SK-N-SH treated with all-trans-retinoic acid at 6 μM for 48 hours (cell line): Measurements from ENCODE around the gene LAPTM5.

Source experiments
- ATAC-seq: fragments of 200-7000 bp; cut with Tn5 transposase; 3 replicates; pipeline ENCODE4 v1.9.1; 2020; ENCODE audit warnings: mild to moderate bottlenecking, moderate library complexity
- ARNTL ChIP-seq: fragments of 450-650 bp; formaldehyde crosslinking; IDR thresholded peaks from 2 replicates; pipeline ENCODE4 v1.5.0; 2020; ENCODE audit warnings: low read depth, mild to moderate bottlenecking, moderate library complexity, borderline replicate concordance
- BACH2 ChIP-seq: fragments of 250-450 bp; sonication (Bioruptor Pico); IDR thresholded peaks from 2 replicates; pipeline ENCODE4 v1.9.0; 2021; ENCODE audit warnings: mild to moderate bottlenecking, borderline replicate concordance
- CSRNP3 ChIP-seq: fragments of 250-450 bp; sonication (Bioruptor Pico); IDR thresholded peaks from 2 replicates; pipeline ENCODE4 v1.5.1; 2021; ENCODE audit warnings: mild to moderate bottlenecking, moderate library complexity
- ESRRG ChIP-seq: fragments of 250-450 bp; sonication (Bioruptor Pico); IDR thresholded peaks from 2 replicates; pipeline ENCODE4 v1.6.1; 2021; ENCODE audit warnings: mild to moderate bottlenecking
- GLIS3 ChIP-seq: fragments of 250-450 bp; sonication (Bioruptor Pico); IDR thresholded peaks from 2 replicates; pipeline ENCODE4 v1.5.0; 2020; ENCODE audit warnings: mild to moderate bottlenecking, moderate library complexity
- ISL1 ChIP-seq: fragments of 250-450 bp; sonication (Bioruptor Pico); IDR thresholded peaks from 2 replicates; pipeline ENCODE4 v2.1.2; 2022; ENCODE audit warnings: mild to moderate bottlenecking, moderate library complexity
- OSR1 ChIP-seq: fragments of 250-450 bp; sonication (Bioruptor Pico); IDR thresholded peaks from 2 replicates; pipeline ENCODE4 v1.8.0; 2022; ENCODE audit warnings: moderate library complexity, mild to moderate bottlenecking, inconsistent platforms
- PPARA ChIP-seq: fragments of 250-450 bp; sonication (Bioruptor Pico); IDR thresholded peaks from 2 replicates; pipeline ENCODE4 v1.5.0; 2020; ENCODE audit warnings: mild to moderate bottlenecking, borderline replicate concordance
- RARB ChIP-seq: fragments of 250-450 bp; sonication (Bioruptor Pico); IDR thresholded peaks from 2 replicates; pipeline ENCODE4 v1.8.0; 2021; ENCODE audit warnings: mild to moderate bottlenecking, moderate library complexity
- SNAI2 ChIP-seq: fragments of 250-450 bp; sonication (Bioruptor Pico); IDR thresholded peaks from 2 replicates; pipeline ENCODE4 v1.5.0; 2020; ENCODE audit warnings: mild to moderate bottlenecking, moderate library complexity
- TCF4 ChIP-seq: fragments of 250-450 bp; sonication (Bioruptor Pico); IDR thresholded peaks from 2 replicates; pipeline ENCODE4 v1.8.0; 2021; ENCODE audit warnings: mild to moderate bottlenecking, moderate library complexity, borderline replicate concordance
- TOX ChIP-seq: fragments of 250-450 bp; sonication (Bioruptor Pico); IDR thresholded peaks from 2 replicates; pipeline ENCODE4 v1.8.0; 2021; ENCODE audit warnings: mild to moderate bottlenecking, moderate library complexity, borderline replicate concordance
- ZC3H10 ChIP-seq: fragments of 250-450 bp; sonication (Bioruptor Pico); IDR thresholded peaks from 2 replicates; pipeline ENCODE4 v1.5.1; 2021; ENCODE audit warnings: mild to moderate bottlenecking, moderate library complexity
- ZFP3 ChIP-seq: fragments of 250-450 bp; sonication (Bioruptor Pico); IDR thresholded peaks from 2 replicates; pipeline ENCODE4 v1.5.0; 2020; ENCODE audit warnings: mild to moderate bottlenecking, moderate library complexity
- ZFP30 ChIP-seq: fragments of 450-650 bp; formaldehyde crosslinking; IDR thresholded peaks from 2 replicates; pipeline ENCODE4 v1.5.0; 2022; ENCODE audit warnings: mild to moderate bottlenecking, moderate library complexity
- ZNF565 ChIP-seq: fragments of 450-650 bp; formaldehyde crosslinking; conservative IDR thresholded peaks from 2 replicates; pipeline ENCODE4 v1.5.0; 2020; ENCODE audit warnings: low read depth, mild to moderate bottlenecking, moderate library complexity
- ZNF70 ChIP-seq: fragments of 450-650 bp; formaldehyde crosslinking; IDR thresholded peaks from 2 replicates; pipeline ENCODE4 v1.5.0; 2020; ENCODE audit warnings: mild to moderate bottlenecking, moderate library complexity
- ZNF8 ChIP-seq: fragments of 450-650 bp; formaldehyde crosslinking; IDR thresholded peaks from 2 replicates; pipeline ENCODE4 v1.5.0; 2020; ENCODE audit warnings: mild to moderate bottlenecking, moderate library complexity
- TF ChIP-seq, protein P1 (sequence below): fragments of 250-450 bp; sonication (Bioruptor Pico); IDR thresholded peaks from 2 replicates; pipeline ENCODE4 v1.5.0; 2020; ENCODE audit warnings: mild to moderate bottlenecking, moderate library complexity
- TF ChIP-seq, protein P2 (sequence below): fragments of 250-450 bp; sonication (Bioruptor Pico); IDR thresholded peaks from 2 replicates; pipeline ENCODE4 v1.8.0; 2020; ENCODE audit warnings: mild to moderate bottlenecking, moderate library complexity, borderline replicate concordance

Gene LAPTM5

DNA sequence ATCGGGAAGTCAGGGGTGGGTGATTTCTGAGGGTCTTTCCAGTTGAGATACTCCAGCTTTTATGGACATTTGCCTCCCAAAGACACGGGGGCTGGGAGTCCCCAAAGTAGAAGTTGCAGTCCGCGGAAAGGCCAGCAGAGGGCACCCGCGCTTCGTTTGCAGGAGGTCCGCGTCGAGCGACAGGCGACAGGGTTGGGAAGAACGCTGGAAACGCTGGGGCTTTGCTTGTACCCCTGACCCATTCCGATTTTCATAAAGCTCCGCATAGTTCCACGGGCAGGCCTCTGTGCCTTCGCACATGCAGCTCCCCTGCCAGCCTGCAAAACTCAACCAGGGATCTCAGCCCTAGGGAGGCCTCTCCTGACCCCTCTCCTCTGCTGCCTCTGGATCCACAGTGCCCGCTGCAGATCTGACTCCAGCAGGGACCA lies 44.2 kb upstream of the LAPTM5 start:
- TF ChIP-seq SNAI2 (CRISPR knock-in tag) (no peak), GLIS3 (CRISPR knock-in tag) (no peak), ESRRG (CRISPR knock-in tag) (no peak), ZFP30 (CRISPR knock-in tag) (no peak), ISL1 (CRISPR knock-in tag) (no peak)
- peak; percentile 81 for ATAC-seq

DNA sequence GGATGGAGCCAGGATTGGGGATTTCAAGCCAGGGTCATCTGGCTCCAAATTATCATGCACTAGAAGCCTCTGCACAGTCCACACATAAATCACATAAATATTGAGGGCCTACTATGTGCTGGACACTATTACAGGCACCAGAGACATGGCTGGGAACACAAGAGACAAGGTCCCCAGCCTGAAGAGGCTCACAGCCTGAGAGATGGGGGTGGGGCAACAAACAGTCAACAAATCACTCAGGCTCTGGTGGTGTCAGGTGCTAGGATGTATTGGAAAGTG lies 41.6 kb upstream of the LAPTM5 start:
- no peak for ATAC-seq
- TF ChIP-seq, protein P1, sequence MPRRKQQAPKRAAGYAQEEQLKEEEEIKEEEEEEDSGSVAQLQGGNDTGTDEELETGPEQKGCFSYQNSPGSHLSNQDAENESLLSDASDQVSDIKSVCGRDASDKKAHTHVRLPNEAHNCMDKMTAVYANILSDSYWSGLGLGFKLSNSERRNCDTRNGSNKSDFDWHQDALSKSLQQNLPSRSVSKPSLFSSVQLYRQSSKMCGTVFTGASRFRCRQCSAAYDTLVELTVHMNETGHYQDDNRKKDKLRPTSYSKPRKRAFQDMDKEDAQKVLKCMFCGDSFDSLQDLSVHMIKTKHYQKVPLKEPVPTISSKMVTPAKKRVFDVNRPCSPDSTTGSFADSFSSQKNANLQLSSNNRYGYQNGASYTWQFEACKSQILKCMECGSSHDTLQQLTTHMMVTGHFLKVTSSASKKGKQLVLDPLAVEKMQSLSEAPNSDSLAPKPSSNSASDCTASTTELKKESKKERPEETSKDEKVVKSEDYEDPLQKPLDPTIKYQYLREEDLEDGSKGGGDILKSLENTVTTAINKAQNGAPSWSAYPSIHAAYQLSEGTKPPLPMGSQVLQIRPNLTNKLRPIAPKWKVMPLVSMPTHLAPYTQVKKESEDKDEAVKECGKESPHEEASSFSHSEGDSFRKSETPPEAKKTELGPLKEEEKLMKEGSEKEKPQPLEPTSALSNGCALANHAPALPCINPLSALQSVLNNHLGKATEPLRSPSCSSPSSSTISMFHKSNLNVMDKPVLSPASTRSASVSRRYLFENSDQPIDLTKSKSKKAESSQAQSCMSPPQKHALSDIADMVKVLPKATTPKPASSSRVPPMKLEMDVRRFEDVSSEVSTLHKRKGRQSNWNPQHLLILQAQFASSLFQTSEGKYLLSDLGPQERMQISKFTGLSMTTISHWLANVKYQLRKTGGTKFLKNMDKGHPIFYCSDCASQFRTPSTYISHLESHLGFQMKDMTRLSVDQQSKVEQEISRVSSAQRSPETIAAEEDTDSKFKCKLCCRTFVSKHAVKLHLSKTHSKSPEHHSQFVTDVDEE = no peak
- no peak for TF ChIP-seq BACH2
- TF ChIP-seq, all 23 proteins: peak for 0

- TF ChIP-seq BACH2 (no peak), RARB (no peak), ZFP3 (no peak), SNAI2 (CRISPR knock-in tag) (no peak), OSR1 (no peak), TCF4 (CRISPR knock-in tag) (no peak)
- TF ChIP-seq, protein P2, sequence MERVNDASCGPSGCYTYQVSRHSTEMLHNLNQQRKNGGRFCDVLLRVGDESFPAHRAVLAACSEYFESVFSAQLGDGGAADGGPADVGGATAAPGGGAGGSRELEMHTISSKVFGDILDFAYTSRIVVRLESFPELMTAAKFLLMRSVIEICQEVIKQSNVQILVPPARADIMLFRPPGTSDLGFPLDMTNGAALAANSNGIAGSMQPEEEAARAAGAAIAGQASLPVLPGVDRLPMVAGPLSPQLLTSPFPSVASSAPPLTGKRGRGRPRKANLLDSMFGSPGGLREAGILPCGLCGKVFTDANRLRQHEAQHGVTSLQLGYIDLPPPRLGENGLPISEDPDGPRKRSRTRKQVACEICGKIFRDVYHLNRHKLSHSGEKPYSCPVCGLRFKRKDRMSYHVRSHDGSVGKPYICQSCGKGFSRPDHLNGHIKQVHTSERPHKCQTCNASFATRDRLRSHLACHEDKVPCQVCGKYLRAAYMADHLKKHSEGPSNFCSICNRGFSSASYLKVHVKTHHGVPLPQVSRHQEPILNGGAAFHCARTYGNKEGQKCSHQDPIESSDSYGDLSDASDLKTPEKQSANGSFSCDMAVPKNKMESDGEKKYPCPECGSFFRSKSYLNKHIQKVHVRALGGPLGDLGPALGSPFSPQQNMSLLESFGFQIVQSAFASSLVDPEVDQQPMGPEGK = no peak
- ATAC-seq = peak; percentile 25; the same call in 2 of the 3 replicates
Measured at GRCh38 chr1:30798389-30799232, 41.0 kb upstream of the LAPTM5 start.

GRCh38 chr1:30795026-30795425 lies 37.5 kb upstream of the LAPTM5 start:
- no peak for ATAC-seq
- TF ChIP-seq TOX (CRISPR knock-in tag) (no peak), ARNTL (no peak), RARB (no peak), OSR1 (no peak), ZNF70 (CRISPR knock-in tag) (no peak), CSRNP3 (CRISPR knock-in tag) (no peak), ZNF565 (CRISPR knock-in tag) (no peak), ZC3H10 (CRISPR knock-in tag) (no peak), ESRRG (CRISPR knock-in tag) (no peak)
- TF ChIP-seq, protein P2 = no peak

DNA sequence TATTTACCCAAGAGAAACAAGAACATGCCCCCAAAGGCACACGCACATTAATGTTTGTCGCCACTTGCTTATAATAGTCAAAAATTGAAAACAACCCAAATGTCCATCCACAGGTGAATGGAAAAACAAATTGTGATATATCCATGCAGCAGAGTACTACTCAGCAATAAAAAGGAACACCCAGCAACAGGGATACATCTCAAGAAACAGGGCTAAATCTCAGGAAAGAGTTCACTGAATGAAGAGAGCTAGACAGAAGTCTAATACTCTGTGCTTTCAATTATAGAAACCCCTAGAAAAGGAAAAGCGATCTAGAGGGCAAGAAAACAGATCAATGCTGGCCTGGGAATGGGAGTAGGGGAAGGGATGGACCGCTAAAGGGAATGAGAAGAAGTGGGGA lies 36.7 kb upstream of the LAPTM5 start:
- ATAC-seq = no peak
- TF ChIP-seq ZNF565 (CRISPR knock-in tag) (no peak), OSR1 (no peak), ARNTL (no peak), TOX (CRISPR knock-in tag) (no peak), CSRNP3 (CRISPR knock-in tag) (no peak), BACH2 (no peak), PPARA (CRISPR knock-in tag) (no peak), ZNF8 (CRISPR knock-in tag) (no peak), TCF4 (CRISPR knock-in tag) (no peak)
- TF ChIP-seq, protein P1 = no peak
